ENCODE data around the gene C6orf52. TPM values are rescaled to one million over a fixed set of nuclear protein-coding genes. Genes with fewer than 3 reads are reported as not detected.

The C6orf52 gene
- total RNA-seq, 1 experiment from 2014 or later: 6.2 TPM

DNA sequence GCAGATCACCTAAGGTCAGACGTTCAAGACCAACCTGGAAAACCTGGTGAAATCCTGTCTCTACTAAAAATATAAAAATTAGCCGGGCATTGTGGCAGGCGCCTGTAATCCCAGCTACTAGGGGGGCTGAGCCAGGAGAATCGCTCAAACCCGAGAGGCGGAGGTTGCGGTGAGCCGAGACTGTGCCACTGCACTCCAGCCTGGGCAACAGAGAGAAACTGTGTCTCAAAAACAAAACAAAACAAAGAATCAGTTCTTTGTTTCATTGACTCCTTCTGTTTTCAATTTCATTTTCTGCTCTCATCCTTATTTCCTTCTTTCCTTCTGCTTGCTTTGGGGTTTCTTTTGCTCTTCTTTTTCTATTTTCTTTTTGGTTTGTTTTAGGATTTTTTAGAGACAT lies 19.5 kb upstream of the C6orf52 start:
- ChIA-PET POLR2A (ENCODE audit: unreplicated experiment) (no interaction called here), CTCF (interaction anchor here (0.6 kb wide), 1 partner anchor 55 kb away, joined by 3 read pairs; no protein-coding TSS in a partner anchor)
- Histone ChIP-seq H3K4me3 (no peak overlapping the region), H3K27me3 (ENCODE audit: insufficient read depth, low read depth) (no peaks in the 10 kb centered on the region), H3F3A (ENCODE audit: insufficient read depth, low read depth) (no peaks in the 10 kb centered on the region), H3K9me3 (ENCODE audit: insufficient read depth, low read depth) (no peaks in the 10 kb centered on the region), H2AFZ (no peak overlapping the region), H3K27ac (no peak overlapping the region), H3K9me2 (ENCODE audit: insufficient read depth) (no peaks in the 10 kb centered on the region), H3K4me2 (no peak overlapping the region), H3K79me2 (ENCODE audit: low read depth) (no peaks in the 10 kb centered on the region), H4K20me1 (ENCODE audit: insufficient read depth) (no peaks in the 10 kb centered on the region), H3K36me3 (ENCODE audit: low read depth) (no peaks in the 10 kb centered on the region), H3K4me1 (replicated peaks; ENCODE audit: insufficient read depth) (no peaks in the 10 kb centered on the region)
- DNase-seq: no peak
- no peak for TF ChIP-seq EZH2 (IDR thresholded peaks at IDR 0.05; ENCODE audit: low read depth)
- TF ChIP-seq, protein P1, sequence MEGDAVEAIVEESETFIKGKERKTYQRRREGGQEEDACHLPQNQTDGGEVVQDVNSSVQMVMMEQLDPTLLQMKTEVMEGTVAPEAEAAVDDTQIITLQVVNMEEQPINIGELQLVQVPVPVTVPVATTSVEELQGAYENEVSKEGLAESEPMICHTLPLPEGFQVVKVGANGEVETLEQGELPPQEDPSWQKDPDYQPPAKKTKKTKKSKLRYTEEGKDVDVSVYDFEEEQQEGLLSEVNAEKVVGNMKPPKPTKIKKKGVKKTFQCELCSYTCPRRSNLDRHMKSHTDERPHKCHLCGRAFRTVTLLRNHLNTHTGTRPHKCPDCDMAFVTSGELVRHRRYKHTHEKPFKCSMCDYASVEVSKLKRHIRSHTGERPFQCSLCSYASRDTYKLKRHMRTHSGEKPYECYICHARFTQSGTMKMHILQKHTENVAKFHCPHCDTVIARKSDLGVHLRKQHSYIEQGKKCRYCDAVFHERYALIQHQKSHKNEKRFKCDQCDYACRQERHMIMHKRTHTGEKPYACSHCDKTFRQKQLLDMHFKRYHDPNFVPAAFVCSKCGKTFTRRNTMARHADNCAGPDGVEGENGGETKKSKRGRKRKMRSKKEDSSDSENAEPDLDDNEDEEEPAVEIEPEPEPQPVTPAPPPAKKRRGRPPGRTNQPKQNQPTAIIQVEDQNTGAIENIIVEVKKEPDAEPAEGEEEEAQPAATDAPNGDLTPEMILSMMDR (conservative IDR thresholded peaks at IDR 0.05): no peak
- no TSS peak for BruUV-seq (replicated peaks)
- intact Hi-C loops (cut with micrococcal nuclease; ENCODE audit: unreplicated experiment): no loop called here

DNA sequence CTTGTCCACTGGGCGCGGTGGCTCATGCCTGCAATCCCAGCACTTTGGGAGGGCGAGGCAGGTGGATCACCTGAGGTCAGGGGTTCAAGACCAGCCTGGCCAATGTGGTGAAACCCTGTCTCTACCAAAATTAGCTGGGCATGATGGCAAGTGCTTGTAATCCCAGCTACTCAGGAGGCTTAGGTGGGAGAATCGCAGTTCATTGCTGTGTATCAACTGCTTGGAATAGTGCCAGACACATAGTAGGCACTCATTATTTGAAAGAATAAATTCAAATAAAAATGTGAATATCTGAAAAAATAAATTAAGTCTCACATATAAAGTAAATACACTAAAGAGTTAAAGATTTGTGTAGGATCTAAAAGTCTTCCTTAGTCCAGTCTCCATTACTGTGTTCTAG lies 2.2 kb upstream of the C6orf52 start:
- Histone ChIP-seq H3K9me3 (ENCODE audit: insufficient read depth, low read depth) (no peaks in the 10 kb centered on the region), H3K27ac (no peak overlapping the region), H3K9me2 (ENCODE audit: insufficient read depth) (no peaks in the 10 kb centered on the region), H2AFZ (no peak overlapping the region), H3K27me3 (ENCODE audit: insufficient read depth, low read depth) (no peaks in the 10 kb centered on the region), H3K4me3 (peak overlapping the region; percentile 98; the same call in 1 of the 2 replicates), H4K20me1 (ENCODE audit: insufficient read depth) (no peaks in the 10 kb centered on the region), H3K4me1 (replicated peaks; ENCODE audit: insufficient read depth) (peaks cover 16% of the 10 kb centered on the region), H3K36me3 (ENCODE audit: low read depth) (no peaks in the 10 kb centered on the region), H3K4me2 (peak overlapping the region; percentile 93), H3F3A (ENCODE audit: insufficient read depth, low read depth) (peaks cover 11% of the 10 kb centered on the region), H3K79me2 (ENCODE audit: low read depth) (peaks cover 47% of the 10 kb centered on the region)
- ChIA-PET POLR2A (ENCODE audit: unreplicated experiment) (no interaction called here), CTCF (no interaction called here)
- DNase-seq: no peak
- TF ChIP-seq, protein P1 (conservative IDR thresholded peaks at IDR 0.05): no peak
- TF ChIP-seq EZH2 (IDR thresholded peaks at IDR 0.05; ENCODE audit: low read depth): no peak
- BruUV-seq (replicated peaks): no TSS peak
- intact Hi-C loops (cut with micrococcal nuclease; ENCODE audit: unreplicated experiment): loop anchor here (10.0 kb wide), 1 partner anchor 212 kb away; no protein-coding TSS in a partner anchor

DNA sequence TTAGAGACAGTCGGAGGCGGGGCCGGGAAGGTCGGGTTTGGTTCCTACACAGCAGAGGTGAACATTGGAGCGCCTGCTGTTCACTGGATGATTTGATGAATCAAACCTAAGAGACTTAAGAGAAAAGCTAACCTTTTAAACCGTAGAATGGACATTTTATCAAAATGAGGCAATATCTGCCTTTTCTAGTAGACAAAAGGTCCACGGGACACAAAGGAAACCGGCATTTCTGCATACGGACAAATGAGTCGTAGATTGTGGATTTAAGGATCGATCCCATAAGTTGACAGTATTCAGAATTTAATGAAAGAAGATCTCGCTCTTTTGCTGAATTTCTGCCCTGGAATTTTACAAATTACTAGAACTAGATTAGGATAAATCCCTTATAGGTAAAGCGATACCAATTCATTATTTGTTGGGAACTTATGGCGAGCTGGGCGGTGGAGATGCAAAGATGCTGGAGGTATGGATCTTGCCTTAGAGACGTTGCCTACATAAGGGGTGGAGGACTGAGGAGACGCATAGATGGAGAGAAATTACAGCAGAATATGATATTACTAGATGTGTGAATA lies 756 bp upstream of the C6orf52 start:
- TF ChIP-seq, protein P1 (conservative IDR thresholded peaks at IDR 0.05): no peak
- no peak for TF ChIP-seq EZH2 (IDR thresholded peaks at IDR 0.05; ENCODE audit: low read depth)
- H3K4me2 ChIP-seq: peak overlapping the region; percentile 93
- H3F3A ChIP-seq (ENCODE audit: insufficient read depth, low read depth): peaks cover 11% of the 10 kb centered on the region
- POLR2A ChIA-PET (ENCODE audit: unreplicated experiment): interaction anchor here (0.5 to 0.7 kb wide), 6 partner anchors 13 to 610 kb away, joined by 3 to 11 read pairs (median 5); partner anchors contain the start of gene TMEM14C
- H3K27ac ChIP-seq: peak overlapping the region; percentile 86
- intact Hi-C loops (cut with micrococcal nuclease; ENCODE audit: unreplicated experiment): loop anchor here (2.0 to 10.0 kb wide), 3 partner anchors 52 to 210 kb away; partner anchors contain the start of gene TMEM14B
- no peak for DNase-seq
- peak overlapping the region; percentile 90 for H2AFZ ChIP-seq
- no peaks in the 10 kb centered on the region for H4K20me1 ChIP-seq (ENCODE audit: insufficient read depth)
- peaks cover 16% of the 10 kb centered on the region for H3K4me1 ChIP-seq (replicated peaks; ENCODE audit: insufficient read depth)
- no peaks in the 10 kb centered on the region for H3K9me2 ChIP-seq (ENCODE audit: insufficient read depth)
- CTCF ChIA-PET: interaction anchor here (0.6 to 0.7 kb wide), 6 partner anchors 28 to 370 kb away, joined by 3 to 11 read pairs (median 6); partner anchors contain the start of gene TMEM14C
- H3K4me3 ChIP-seq: peak overlapping the region; percentile 98
- peaks cover 47% of the 10 kb centered on the region for H3K79me2 ChIP-seq (ENCODE audit: low read depth)
- H3K9me3 ChIP-seq (ENCODE audit: insufficient read depth, low read depth): no peaks in the 10 kb centered on the region
- no peaks in the 10 kb centered on the region for H3K27me3 ChIP-seq (ENCODE audit: insufficient read depth, low read depth)
- TSS peak; percentile 68 for BruUV-seq (replicated peaks)
- no peaks in the 10 kb centered on the region for H3K36me3 ChIP-seq (ENCODE audit: low read depth)

Data from PC-9 (cell line).